OCI-LY3 (cell line): ENCODE results near the gene TCEANC.

Experiments
- CTCF ChIP-seq: fragments of 200-600, 300-600 bp; sonication (generic); IDR thresholded peaks from 2 replicates; pipeline ENCODE4 v1.5.1; 2014; ENCODE audit warnings: antibody characterized with exemption, low read length, low read depth
- EZH2phosphoT487 ChIP-seq: fragments of 200-600 bp; shearing (Covaris generic); IDR thresholded peaks from 2 replicates; pipeline ENCODE4 v1.6.1; 2018; ENCODE audit warnings: antibody characterized with exemption, mixed run types, low read depth

GRCh38 chrX:13649838-13650237 is 3.1 kb upstream of the TCEANC start:
- TF ChIP-seq CTCF (no peak), EZH2phosphoT487 (no peak)
